ENCODE data around the gene SFN.

The SFN gene

GRCh38 chr1:26829184-26829911 is 33.6 kb upstream of the SFN start:
- no peak overlapping the region for H3K27ac ChIP-seq
- TF ChIP-seq CTCF (IDR thresholded peaks at IDR 0.05) = no peak
- no peak for DNase-seq
- H3K4me1 ChIP-seq = peaks cover 0 to 40% (median 29%) of the 10 kb centered on the region in 4 donors
- H3K36me3 ChIP-seq = peaks cover 22 to 40% (median 24%) of the 10 kb centered on the region in 3 donors
- H3K27me3 ChIP-seq = no peaks in the 10 kb centered on the region
- intact Hi-C loops (cut with DNase I; ENCODE audit: low total_unique reads) = no loop called here
- no peaks in the 10 kb centered on the region for H3K9me3 ChIP-seq
- no peak overlapping the region for H3K4me3 ChIP-seq

- H3K36me3 ChIP-seq = peaks cover 34 to 57% (median 40%) of the 10 kb centered on the region in 3 donors
- H3K4me1 ChIP-seq = peaks cover 0 to 29% (median 24%) of the 10 kb centered on the region in 4 donors
- no peak overlapping the region for H3K27ac ChIP-seq
- no peak for TF ChIP-seq CTCF (IDR thresholded peaks at IDR 0.05)
- H3K27me3 ChIP-seq = no peaks in the 10 kb centered on the region
- no peak for DNase-seq
- no peak overlapping the region for H3K4me3 ChIP-seq
- intact Hi-C loops (cut with DNase I; ENCODE audit: low total_unique reads) = no loop called here
- no peaks in the 10 kb centered on the region for H3K9me3 ChIP-seq
These were observed 31.9 kb upstream of the SFN start for GRCh38 chr1:26831059-26831458.

- Histone ChIP-seq H3K4me3 (no peak overlapping the region), H3K36me3 (peaks cover 35 to 59% (median 42%) of the 10 kb centered on the region in 3 donors), H3K9me3 (no peaks in the 10 kb centered on the region), H3K4me1 (peaks cover 0 to 27% (median 23%) of the 10 kb centered on the region in 4 donors), H3K27me3 (no peaks in the 10 kb centered on the region), H3K27ac (no peak overlapping the region)
- intact Hi-C loops (cut with DNase I; ENCODE audit: low total_unique reads) = no loop called here
- no peak for TF ChIP-seq CTCF (IDR thresholded peaks at IDR 0.05)
- no peak for DNase-seq
These were observed 31.3 kb upstream of the SFN start for GRCh38 chr1:26831546-26832248.

- Histone ChIP-seq H3K27ac (no peak overlapping the region), H3K4me1 (peaks cover 0 to 23% (median 19%) of the 10 kb centered on the region in 4 donors)
- no peak for DNase-seq
These were observed 30.5 kb upstream of the SFN start for GRCh38 chr1:26832249-26832960.

More at GRCh38 chr1:26832249-26832960, 30.5 kb upstream of the SFN start:
- no peak for TF ChIP-seq CTCF (IDR thresholded peaks at IDR 0.05)
- Histone ChIP-seq H3K27me3 (no peaks in the 10 kb centered on the region), H3K36me3 (peaks cover 35 to 61% (median 42%) of the 10 kb centered on the region in 3 donors), H3K9me3 (no peaks in the 10 kb centered on the region), H3K4me3 (no peak overlapping the region)
- intact Hi-C loops (cut with DNase I; ENCODE audit: low total_unique reads) = no loop called here

Data from tibial artery (tissue), 4 donors.